Panc1 (cell line): ENCODE data around the gene LKAAEAR1. TPM values are rescaled to one million over a fixed set of nuclear protein-coding genes. Genes with fewer than 3 reads are reported as not detected.
A peak's percentile ranks its signal among the peaks of the same experiment; 100 is the strongest.

ENCODE experiments used
- ATAC-seq: fragments of 200-7000 bp; cut with Tn5 transposase; 2 replicates; pipeline ENCODE4 v1.9.1; 2020; ENCODE audit warnings: mild to moderate bottlenecking, moderate library complexity
- BruUV-seq: library from RNA; stranded (reverse); fragments of 400-500 nt; replicated peaks from 2 replicates; lab custom pipeline; 2021; lab: Mats Ljungman, UMichigan
- CTCF ChIA-PET: fragments of 300-600 bp; sonication (Branson Sonifier 250); formaldehyde crosslinking; loops from one replicate; lab custom pipeline; 2022; ENCODE audit warnings: antibody characterized with exemption; lab: Charles Lee
- POLR2A ChIA-PET: fragments of 300-600 bp; sonication (Branson Sonifier 250); formaldehyde crosslinking; loops from one replicate; lab custom pipeline; 2022; ENCODE audit warnings: antibody characterized with exemption; lab: Charles Lee
- DNase-seq: peaks from one replicate; pipeline ENCODE4 v3.0.0-alpha.2; 2010; ENCODE audit warnings: low read depth, low spot score
- H3K27ac ChIP-seq: 2 replicates; pipeline ENCODE4 v1.5.1; 2011; ENCODE audit warnings: mild to moderate bottlenecking, low read length, inconsistent platforms
- H3K27me3 ChIP-seq: fragments of 200-500 bp; sonication (Bioruptor generic); 2 replicates; pipeline ENCODE4 v1.6.0; 2014; ENCODE audit warnings: low read length, inconsistent platforms; ENCODE audit not compliant: control insufficient read depth, insufficient read depth
- H3K36me3 ChIP-seq: fragments of 200-500 bp; sonication (Bioruptor generic); 2 replicates; pipeline ENCODE4 v1.5.1; 2014; ENCODE audit warnings: inconsistent platforms, mild to moderate bottlenecking, low read length, moderate library complexity; ENCODE audit not compliant: control insufficient read depth, insufficient read depth
- H3K4me1 ChIP-seq: 2 replicates; pipeline ENCODE4 v1.5.1; 2011; ENCODE audit warnings: inconsistent platforms, mild to moderate bottlenecking, low read length, moderate library complexity; ENCODE audit not compliant: control insufficient read depth, insufficient read depth
- H3K4me3 ChIP-seq, 2 experiments: 2 replicates each; pipeline ENCODE4 v1.5.1; 2011 to 2012; ENCODE audit warnings: low read depth in 2 of 2, low read length in 2 of 2, mild to moderate bottlenecking in 2 of 2, inconsistent platforms in 1 of 2, moderate library complexity in 1 of 2
- H3K9me3 ChIP-seq: fragments of 200-500 bp; sonication (Bioruptor generic); 2 replicates; pipeline ENCODE4 v1.5.1; 2014; ENCODE audit warnings: low read depth, mild to moderate bottlenecking, inconsistent platforms, low read length, moderate library complexity; ENCODE audit not compliant: control insufficient read depth, insufficient read depth
- CTCF ChIP-seq: fragments of 450-650 bp; IDR thresholded peaks from 2 replicates; pipeline ENCODE4 v1.5.1; 2017; ENCODE audit warnings: mild to moderate bottlenecking
- SIN3A ChIP-seq: IDR thresholded peaks from 2 replicates; pipeline ENCODE4 v1.6.1; 2012; ENCODE audit warnings: low read depth, mild to moderate bottlenecking, low read length, moderate library complexity, borderline replicate concordance; ENCODE audit not compliant: insufficient read depth
- TCF7L2 ChIP-seq: IDR thresholded peaks from 2 replicates; pipeline ENCODE4 v1.6.1; 2011; ENCODE audit warnings: mild to moderate bottlenecking, low read depth, low read length, inconsistent platforms
- in situ Hi-C: cut with HindIII; loops from 2 replicates; pipeline ENCODE4 v1.10.0; 2016; ENCODE audit warnings: low sequenced_read_pairs, low pct_unique_long_range_greater_than_20kb
- intact Hi-C: fragments of 100-400 bp; cut with micrococcal nuclease; formaldehyde crosslinking; loops from one replicate; pipeline ENCODE4 v1.10.0; 2022; ENCODE audit not compliant: unreplicated experiment
- total RNA-seq: library from RNA; stranded (reverse); gene quantifications from one replicate; pipeline ENCODE4 v1.2.1, GENCODE V29; 2021; ENCODE audit not compliant: unreplicated experiment
- TF ChIP-seq, protein P1 (sequence below), 2 experiments: IDR thresholded peaks; 2 replicates each; pipeline ENCODE4 v1.6.1; 2011 to 2012; ENCODE audit warnings: low read depth in 2 of 2, control low read depth in 1 of 2, low read length in 1 of 2, mild to moderate bottlenecking in 1 of 2, moderate library complexity in 1 of 2; ENCODE audit not compliant: insufficient read depth in 1 of 2

The LKAAEAR1 gene
- total RNA-seq, 1 experiment from 2014 or later = 0.67 TPM

GRCh38 chr20:64053841-64054661 is 30.1 kb downstream of the LKAAEAR1 start:
- ChIA-PET POLR2A (interaction anchor here (0.7 kb wide), 1 partner anchor 10 kb away, joined by 3 read pairs; no protein-coding TSS in a partner anchor), CTCF (interaction anchor here (0.6 to 1.6 kb wide), 3 partner anchors 13 to 20 kb away, joined by 3 to 9 read pairs (median 3); no protein-coding TSS in a partner anchor)
- Histone ChIP-seq H3K4me3 (no peak overlapping the region), H3K4me1 (peaks cover 67% of the 10 kb centered on the region), H3K27ac (peak overlapping the region; percentile 52), H3K27me3 (no peaks in the 10 kb centered on the region), H3K36me3 (no peaks in the 10 kb centered on the region), H3K9me3 (no peaks in the 10 kb centered on the region)
- DNase-seq (no peak), ATAC-seq (peak; percentile 37)
- intact Hi-C loops = no loop called here
- TF ChIP-seq SIN3A (no peak), CTCF (peak; percentile 72)
- no TSS peak for BruUV-seq
- in situ Hi-C loops = no loop called here

DNA sequence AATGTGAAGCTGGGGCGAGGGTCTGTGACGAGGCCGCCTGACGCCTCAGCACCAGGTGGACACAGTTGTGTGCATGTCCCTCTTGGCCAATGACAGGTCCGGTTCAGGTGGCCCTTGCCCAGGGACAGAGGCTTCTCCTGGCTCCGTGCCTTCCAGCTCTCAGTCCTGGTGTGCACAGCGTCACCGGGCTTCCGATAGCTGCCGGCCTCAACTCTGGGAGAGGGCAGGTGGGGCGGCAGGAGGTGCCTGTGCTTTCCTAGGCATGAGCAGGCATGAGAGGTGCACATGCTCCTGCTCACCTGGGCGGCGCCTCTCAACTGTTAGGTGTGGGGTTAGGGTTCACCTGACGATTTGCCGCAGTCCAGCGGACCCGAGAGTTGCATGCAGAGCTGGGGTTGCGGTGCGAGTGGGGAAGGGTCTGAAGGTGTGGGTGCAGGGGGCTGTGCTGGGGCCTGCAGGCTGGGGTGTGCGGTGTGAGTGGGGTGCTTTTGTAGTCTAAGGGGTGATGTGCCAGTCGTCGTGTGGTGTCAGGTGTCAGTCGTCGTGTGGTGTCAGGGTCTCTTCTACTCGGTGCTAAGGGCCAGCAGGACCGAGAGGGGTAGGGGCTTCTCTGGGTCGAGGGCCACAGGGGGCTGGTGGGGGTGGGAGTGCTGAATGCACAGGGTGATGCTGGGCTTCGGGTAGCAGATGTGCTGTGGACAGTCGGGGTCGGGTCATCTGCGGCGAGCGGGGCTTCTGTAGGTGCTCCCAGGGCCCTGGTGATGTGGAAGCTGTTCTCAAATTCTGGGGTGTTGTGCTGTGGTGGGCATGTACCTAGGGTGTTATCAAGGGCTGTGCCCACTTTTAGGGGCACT is 31.0 kb downstream of the LKAAEAR1 start:
- no TSS peak for BruUV-seq
- Histone ChIP-seq H3K27ac (no peak overlapping the region), H3K4me3 (no peak overlapping the region), H3K27me3 (no peaks in the 10 kb centered on the region), H3K4me1 (peaks cover 64% of the 10 kb centered on the region), H3K36me3 (no peaks in the 10 kb centered on the region), H3K9me3 (no peaks in the 10 kb centered on the region)
- in situ Hi-C loops (no loop called here), intact Hi-C loops (no loop called here)
- ChIA-PET CTCF (interaction anchor here (0.6 to 1.6 kb wide), 2 partner anchors 14 to 19 kb away, joined by 3 to 9 read pairs; no protein-coding TSS in a partner anchor), POLR2A (interaction anchor here (0.7 kb wide), 1 partner anchor 11 kb away, joined by 3 read pairs; no protein-coding TSS in a partner anchor)
- DNase-seq (no peak), ATAC-seq (no peak)
- TF ChIP-seq, protein P1, sequence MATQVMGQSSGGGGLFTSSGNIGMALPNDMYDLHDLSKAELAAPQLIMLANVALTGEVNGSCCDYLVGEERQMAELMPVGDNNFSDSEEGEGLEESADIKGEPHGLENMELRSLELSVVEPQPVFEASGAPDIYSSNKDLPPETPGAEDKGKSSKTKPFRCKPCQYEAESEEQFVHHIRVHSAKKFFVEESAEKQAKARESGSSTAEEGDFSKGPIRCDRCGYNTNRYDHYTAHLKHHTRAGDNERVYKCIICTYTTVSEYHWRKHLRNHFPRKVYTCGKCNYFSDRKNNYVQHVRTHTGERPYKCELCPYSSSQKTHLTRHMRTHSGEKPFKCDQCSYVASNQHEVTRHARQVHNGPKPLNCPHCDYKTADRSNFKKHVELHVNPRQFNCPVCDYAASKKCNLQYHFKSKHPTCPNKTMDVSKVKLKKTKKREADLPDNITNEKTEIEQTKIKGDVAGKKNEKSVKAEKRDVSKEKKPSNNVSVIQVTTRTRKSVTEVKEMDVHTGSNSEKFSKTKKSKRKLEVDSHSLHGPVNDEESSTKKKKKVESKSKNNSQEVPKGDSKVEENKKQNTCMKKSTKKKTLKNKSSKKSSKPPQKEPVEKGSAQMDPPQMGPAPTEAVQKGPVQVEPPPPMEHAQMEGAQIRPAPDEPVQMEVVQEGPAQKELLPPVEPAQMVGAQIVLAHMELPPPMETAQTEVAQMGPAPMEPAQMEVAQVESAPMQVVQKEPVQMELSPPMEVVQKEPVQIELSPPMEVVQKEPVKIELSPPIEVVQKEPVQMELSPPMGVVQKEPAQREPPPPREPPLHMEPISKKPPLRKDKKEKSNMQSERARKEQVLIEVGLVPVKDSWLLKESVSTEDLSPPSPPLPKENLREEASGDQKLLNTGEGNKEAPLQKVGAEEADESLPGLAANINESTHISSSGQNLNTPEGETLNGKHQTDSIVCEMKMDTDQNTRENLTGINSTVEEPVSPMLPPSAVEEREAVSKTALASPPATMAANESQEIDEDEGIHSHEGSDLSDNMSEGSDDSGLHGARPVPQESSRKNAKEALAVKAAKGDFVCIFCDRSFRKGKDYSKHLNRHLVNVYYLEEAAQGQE (IDR thresholded peaks at IDR 0.05; ENCODE audit: insufficient read depth in 1 of 2, low read depth in 2 of 2, low read length in 1 of 2) = no peak
- TF ChIP-seq SIN3A (no peak), TCF7L2 (no peak)
